ENCODE results near the gene SCML1.

The SCML1 gene

GRCh38 chrX:17736856-17737709 lies at the start of gene SCML1:
Gene SCML1, plus strand, starts transcription at chrX:17737493. Its CDS starts 6,694 bp downstream, at chrX:17744187.
- Mint-ChIP-seq H3K27me3 (no peaks in the 10 kb centered on the region), H3K4me1 (peaks cover 34% of the 10 kb centered on the region), H3K9me3 (no peaks in the 10 kb centered on the region), H3K27ac (peak within 1 kb of the TSS; percentile 61 to 87), H3K4me3 (peak within 1 kb of the TSS; percentile 80 to 85)
- DNase-seq (peak; percentile 72 to 87), ATAC-seq (peak; percentile 77)

- Mint-ChIP-seq H3K27me3 (no peaks in the 10 kb centered on the region), H3K27ac (no peak overlapping the region), H3K9me3 (no peaks in the 10 kb centered on the region), H3K4me3 (no peak overlapping the region), H3K4me1 (peaks cover 36% of the 10 kb centered on the region)
- no peak for ATAC-seq
- no peak for DNase-seq
Observed at GRCh38 chrX:17687648-17688047, 49.6 kb upstream of the SCML1 start.

GRCh38 chrX:17689971-17690409 lies 47.3 kb upstream of the SCML1 start:
- DNase-seq (peak; percentile 29 to 43), ATAC-seq (peak; percentile 78)
- Mint-ChIP-seq H3K27ac (peak overlapping the region in 1 of 2 donors; percentile 73), H3K27me3 (no peaks in the 10 kb centered on the region), H3K9me3 (no peaks in the 10 kb centered on the region), H3K4me1 (peaks cover 17% of the 10 kb centered on the region), H3K4me3 (no peak overlapping the region)

- Mint-ChIP-seq H3K27me3 (no peaks in the 10 kb centered on the region), H3K4me3 (no peak overlapping the region), H3K9me3 (no peaks in the 10 kb centered on the region), H3K27ac (no peak overlapping the region), H3K4me1 (peaks cover 17% of the 10 kb centered on the region)
- ATAC-seq = peak; percentile 83
- DNase-seq = no peak
Observed at GRCh38 chrX:17692709-17693346, 44.5 kb upstream of the SCML1 start.

- no peaks in the 10 kb centered on the region for H3K4me1 Mint-ChIP-seq
- H3K27me3 Mint-ChIP-seq = no peaks in the 10 kb centered on the region
- H3K27ac Mint-ChIP-seq = no peak overlapping the region
- no peaks in the 10 kb centered on the region for H3K9me3 Mint-ChIP-seq
- no peak for DNase-seq
- no peak overlapping the region for H3K4me3 Mint-ChIP-seq
- no peak for ATAC-seq
Observed at GRCh38 chrX:17697191-17697590, 40.1 kb upstream of the SCML1 start.

- H3K27me3 Mint-ChIP-seq = no peaks in the 10 kb centered on the region
- no peak for ATAC-seq
- no peak for DNase-seq
- H3K4me3 Mint-ChIP-seq = no peak overlapping the region
- H3K4me1 Mint-ChIP-seq = no peaks in the 10 kb centered on the region
- H3K9me3 Mint-ChIP-seq = no peaks in the 10 kb centered on the region
- H3K27ac Mint-ChIP-seq = no peak overlapping the region
Observed at GRCh38 chrX:17700976-17701375, 36.3 kb upstream of the SCML1 start.

GRCh38 chrX:17703201-17703600 lies 34.1 kb upstream of the SCML1 start:
- no peaks in the 10 kb centered on the region for H3K9me3 Mint-ChIP-seq
- H3K27me3 Mint-ChIP-seq = no peaks in the 10 kb centered on the region
- H3K27ac Mint-ChIP-seq = no peak overlapping the region
- ATAC-seq (no peak), DNase-seq (no peak)
- H3K4me1 Mint-ChIP-seq = no peaks in the 10 kb centered on the region
- no peak overlapping the region for H3K4me3 Mint-ChIP-seq

GRCh38 chrX:17705211-17705610 lies 32.1 kb upstream of the SCML1 start:
- DNase-seq (no peak), ATAC-seq (no peak)
- H3K4me1 Mint-ChIP-seq = no peaks in the 10 kb centered on the region
- H3K9me3 Mint-ChIP-seq = no peaks in the 10 kb centered on the region
- H3K4me3 Mint-ChIP-seq = no peak overlapping the region
- H3K27ac Mint-ChIP-seq = no peak overlapping the region
- H3K27me3 Mint-ChIP-seq = no peaks in the 10 kb centered on the region

- Mint-ChIP-seq H3K4me3 (no peak overlapping the region), H3K27ac (no peak overlapping the region), H3K9me3 (no peaks in the 10 kb centered on the region), H3K4me1 (peaks cover 5% of the 10 kb centered on the region), H3K27me3 (no peaks in the 10 kb centered on the region)
- DNase-seq = no peak
- ATAC-seq = no peak
Observed at GRCh38 chrX:17706676-17707075, 30.6 kb upstream of the SCML1 start.

GRCh38 chrX:17707731-17708130 lies 29.6 kb upstream of the SCML1 start:
- no peak overlapping the region for H3K4me3 Mint-ChIP-seq
- H3K9me3 Mint-ChIP-seq = no peaks in the 10 kb centered on the region
- ATAC-seq = no peak
- H3K4me1 Mint-ChIP-seq = peaks cover 5% of the 10 kb centered on the region
- DNase-seq = no peak
- no peaks in the 10 kb centered on the region for H3K27me3 Mint-ChIP-seq
- peak overlapping the region in 1 of 2 donors; percentile 49 for H3K27ac Mint-ChIP-seq

GRCh38 chrX:17710871-17711301 lies 26.4 kb upstream of the SCML1 start:
- Mint-ChIP-seq H3K4me1 (peaks cover 5% of the 10 kb centered on the region), H3K4me3 (no peak overlapping the region), H3K9me3 (no peaks in the 10 kb centered on the region), H3K27me3 (no peaks in the 10 kb centered on the region), H3K27ac (no peak overlapping the region)
- DNase-seq (no peak), ATAC-seq (no peak)

- no peak overlapping the region for H3K27ac Mint-ChIP-seq
- no peak for ATAC-seq
- no peaks in the 10 kb centered on the region for H3K27me3 Mint-ChIP-seq
- DNase-seq = no peak
- H3K4me1 Mint-ChIP-seq = peaks cover 5% of the 10 kb centered on the region
- no peaks in the 10 kb centered on the region for H3K9me3 Mint-ChIP-seq
- H3K4me3 Mint-ChIP-seq = no peak overlapping the region
Observed at GRCh38 chrX:17713288-17713687, 24.0 kb upstream of the SCML1 start.

GRCh38 chrX:17718649-17719165 lies 18.6 kb upstream of the SCML1 start:
- no peaks in the 10 kb centered on the region for H3K4me1 Mint-ChIP-seq
- H3K27ac Mint-ChIP-seq = no peak overlapping the region
- no peaks in the 10 kb centered on the region for H3K27me3 Mint-ChIP-seq
- no peak for DNase-seq
- H3K9me3 Mint-ChIP-seq = no peaks in the 10 kb centered on the region
- no peak for ATAC-seq
- H3K4me3 Mint-ChIP-seq = no peak overlapping the region

- ATAC-seq (no peak), DNase-seq (no peak)
- H3K27me3 Mint-ChIP-seq = no peaks in the 10 kb centered on the region
- H3K4me3 Mint-ChIP-seq = no peak overlapping the region
- no peaks in the 10 kb centered on the region for H3K9me3 Mint-ChIP-seq
- no peak overlapping the region for H3K27ac Mint-ChIP-seq
- H3K4me1 Mint-ChIP-seq = no peaks in the 10 kb centered on the region
Observed at GRCh38 chrX:17719711-17720110, 17.6 kb upstream of the SCML1 start.

- H3K9me3 Mint-ChIP-seq = no peaks in the 10 kb centered on the region
- H3K27me3 Mint-ChIP-seq = no peaks in the 10 kb centered on the region
- ATAC-seq (no peak), DNase-seq (no peak)
- H3K27ac Mint-ChIP-seq = no peak overlapping the region
- H3K4me1 Mint-ChIP-seq = no peaks in the 10 kb centered on the region
- H3K4me3 Mint-ChIP-seq = no peak overlapping the region
Observed at GRCh38 chrX:17721715-17722114, 15.6 kb upstream of the SCML1 start.

- no peaks in the 10 kb centered on the region for H3K27me3 Mint-ChIP-seq
- no peak overlapping the region for H3K27ac Mint-ChIP-seq
- DNase-seq = no peak
- ATAC-seq = no peak
- H3K4me1 Mint-ChIP-seq = no peaks in the 10 kb centered on the region
- H3K4me3 Mint-ChIP-seq = no peak overlapping the region
- no peaks in the 10 kb centered on the region for H3K9me3 Mint-ChIP-seq
Observed at GRCh38 chrX:17725181-17725580, 12.1 kb upstream of the SCML1 start.
